T47D (cell line): ENCODE results near the gene TFR2.
"Not testable (repeated sequence)": the region's sequence is repeated elsewhere in the genome, so short reads cannot be mapped to it uniquely, and the experiment has no call there.

ENCODE experiments used
- DNase-seq, 2 experiments: peaks; one replicate each; pipeline versions ENCODE4 v3.0.0 to v3.0.0-alpha.2; 2011 to 2012; ENCODE audit warnings: low read depth in 1 of 2, low spot score in 1 of 2
- JUND ChIP-seq: IDR thresholded peaks from 2 replicates; pipeline ENCODE4 v1.6.1; 2012; ENCODE audit warnings: low read depth
- in situ Hi-C: cut with HindIII; loops from 2 replicates; pipeline ENCODE4 v1.10.0; 2016; ENCODE audit warnings: low sequenced_read_pairs, low pct_unique_long_range_greater_than_20kb

TFR2 gene

GRCh38 chr7:100675581-100676350, 34.4 kb upstream of the TFR2 start:
- in situ Hi-C loops: no loop called here
- peak; percentile 69 to 88 for DNase-seq

GRCh38 chr7:100675105-100675451, 33.7 kb upstream of the TFR2 start:
- DNase-seq: no peak
- in situ Hi-C loops: no loop called here
- no peak for TF ChIP-seq JUND

More at GRCh38 chr7:100675581-100676350, 34.4 kb upstream of the TFR2 start:
- no peak for TF ChIP-seq JUND

GRCh38 chr7:100674411-100675104, 33.2 kb upstream of the TFR2 start:
- DNase-seq: no peak
- in situ Hi-C loops: no loop called here
- no peak for TF ChIP-seq JUND

GRCh38 chr7:100673942-100674410, 32.6 kb upstream of the TFR2 start:
- TF ChIP-seq JUND: no peak
- DNase-seq: no peak
- in situ Hi-C loops: no loop called here

- in situ Hi-C loops: no loop called here
- no peak for TF ChIP-seq JUND
- peak; percentile 80 to 98 for DNase-seq
Observed at GRCh38 chr7:100673302-100673941, 32.1 kb upstream of the TFR2 start, which contains the start of gene GNB2. Gene GNB2, plus strand, starts transcription at chr7:100673740. Its CDS starts 2,526 bp downstream, at chr7:100676266.

- no peak for DNase-seq
- in situ Hi-C loops: no loop called here
- no peak for TF ChIP-seq JUND
Observed at GRCh38 chr7:100671353-100672327, 30.3 kb upstream of the TFR2 start.

GRCh38 chr7:100670074-100670473, 28.7 kb upstream of the TFR2 start:
- DNase-seq: no peak
- in situ Hi-C loops: no loop called here
- no peak for TF ChIP-seq JUND

GRCh38 chr7:100669106-100669505, 27.8 kb upstream of the TFR2 start:
- DNase-seq, in situ Hi-C loops: not testable (repeated sequence)

- DNase-seq: no peak
- in situ Hi-C loops: no loop called here
- TF ChIP-seq JUND: no peak
Observed at GRCh38 chr7:100668069-100668449, 26.7 kb upstream of the TFR2 start.

GRCh38 chr7:100667331-100668068, 26.1 kb upstream of the TFR2 start:
- no peak for TF ChIP-seq JUND
- in situ Hi-C loops: no loop called here
- no peak for DNase-seq

- in situ Hi-C loops: no loop called here
- no peak for TF ChIP-seq JUND
- DNase-seq: no peak
Observed at GRCh38 chr7:100665168-100665726, 23.9 kb upstream of the TFR2 start.

- in situ Hi-C loops, DNase-seq: not testable (repeated sequence)
Observed at GRCh38 chr7:100662194-100662776, 20.9 kb upstream of the TFR2 start.
